Measurements from ENCODE around the gene SMARCE1.

Gene SMARCE1

DNA sequence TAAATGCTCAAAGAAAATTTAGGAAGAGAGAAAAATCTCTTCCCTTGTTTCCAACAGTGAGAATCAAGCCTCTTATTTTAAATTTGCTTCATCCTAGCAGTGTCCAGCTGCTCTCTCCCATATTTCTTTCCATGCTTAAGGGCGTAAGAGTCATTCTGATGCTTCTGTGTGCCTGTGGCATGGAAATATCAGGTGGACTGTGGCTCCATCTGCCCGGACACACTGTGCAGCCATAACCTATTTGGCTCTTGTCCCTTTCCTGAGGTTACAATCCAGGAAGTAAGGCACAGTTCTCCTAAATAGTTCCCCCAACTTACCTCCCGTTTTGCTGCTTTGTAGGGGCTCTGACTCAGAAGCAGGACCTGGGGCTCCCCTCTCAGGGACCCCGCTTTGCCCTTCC lies 23.7 kb upstream of the SMARCE1 start:
- H3K36me3 ChIP-seq (ENCODE audit: control insufficient read depth in 2 of 2, insufficient read depth in 1 of 2, low read length in 2 of 2) = no peaks in the 10 kb centered on the region
- H3K9me3 ChIP-seq (ENCODE audit: control insufficient read depth, insufficient read depth, low read depth, low read length) = no peaks in the 10 kb centered on the region
- no peak overlapping the region for H3K27ac ChIP-seq (ENCODE audit: extremely low read depth, low read depth, low read length)
- ChIA-PET CTCF (no interaction called here), POLR2A (no interaction called here)
- no peak overlapping the region for H3K4me3 ChIP-seq (ENCODE audit: low read depth, low read length)
- TF ChIP-seq, protein P1, sequence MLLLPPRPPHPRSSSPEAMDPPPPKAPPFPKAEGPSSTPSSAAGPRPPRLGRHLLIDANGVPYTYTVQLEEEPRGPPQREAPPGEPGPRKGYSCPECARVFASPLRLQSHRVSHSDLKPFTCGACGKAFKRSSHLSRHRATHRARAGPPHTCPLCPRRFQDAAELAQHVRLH (tag by site-specific recombination; IDR thresholded peaks at IDR 0.05) = no peak
- TF ChIP-seq, protein P2, sequence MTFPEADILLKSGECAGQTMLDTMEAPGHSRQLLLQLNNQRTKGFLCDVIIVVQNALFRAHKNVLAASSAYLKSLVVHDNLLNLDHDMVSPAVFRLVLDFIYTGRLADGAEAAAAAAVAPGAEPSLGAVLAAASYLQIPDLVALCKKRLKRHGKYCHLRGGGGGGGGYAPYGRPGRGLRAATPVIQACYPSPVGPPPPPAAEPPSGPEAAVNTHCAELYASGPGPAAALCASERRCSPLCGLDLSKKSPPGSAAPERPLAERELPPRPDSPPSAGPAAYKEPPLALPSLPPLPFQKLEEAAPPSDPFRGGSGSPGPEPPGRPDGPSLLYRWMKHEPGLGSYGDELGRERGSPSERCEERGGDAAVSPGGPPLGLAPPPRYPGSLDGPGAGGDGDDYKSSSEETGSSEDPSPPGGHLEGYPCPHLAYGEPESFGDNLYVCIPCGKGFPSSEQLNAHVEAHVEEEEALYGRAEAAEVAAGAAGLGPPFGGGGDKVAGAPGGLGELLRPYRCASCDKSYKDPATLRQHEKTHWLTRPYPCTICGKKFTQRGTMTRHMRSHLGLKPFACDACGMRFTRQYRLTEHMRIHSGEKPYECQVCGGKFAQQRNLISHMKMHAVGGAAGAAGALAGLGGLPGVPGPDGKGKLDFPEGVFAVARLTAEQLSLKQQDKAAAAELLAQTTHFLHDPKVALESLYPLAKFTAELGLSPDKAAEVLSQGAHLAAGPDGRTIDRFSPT (tag by site-specific recombination; IDR thresholded peaks at IDR 0.05) = no peak
- TF ChIP-seq ZNF473 (tag by site-specific recombination; IDR thresholded peaks at IDR 0.05) = no peak
- no peak for TF ChIP-seq ZNF112 (tag by site-specific recombination; IDR thresholded peaks at IDR 0.05)
- no peak for TF ChIP-seq ZNF624 (tag by site-specific recombination; IDR thresholded peaks at IDR 0.05)
- TF ChIP-seq ZNF24 (tag by site-specific recombination; IDR thresholded peaks at IDR 0.05) = no peak
- no peak for TF ChIP-seq ZFP3 (tag by site-specific recombination; IDR thresholded peaks at IDR 0.05; ENCODE audit: low read depth)
- TF ChIP-seq BCL11A (tag by site-specific recombination; IDR thresholded peaks at IDR 0.05; ENCODE audit: low read depth) = no peak
- TF ChIP-seq ZNF366 (tag by site-specific recombination; conservative IDR thresholded peaks at IDR 0.05) = no peak
- TF ChIP-seq ZSCAN16 (tag by site-specific recombination; IDR thresholded peaks at IDR 0.05) = no peak
- TF ChIP-seq ZNF248 (tag by site-specific recombination; IDR thresholded peaks at IDR 0.05) = no peak
- TF ChIP-seq, protein P3, sequence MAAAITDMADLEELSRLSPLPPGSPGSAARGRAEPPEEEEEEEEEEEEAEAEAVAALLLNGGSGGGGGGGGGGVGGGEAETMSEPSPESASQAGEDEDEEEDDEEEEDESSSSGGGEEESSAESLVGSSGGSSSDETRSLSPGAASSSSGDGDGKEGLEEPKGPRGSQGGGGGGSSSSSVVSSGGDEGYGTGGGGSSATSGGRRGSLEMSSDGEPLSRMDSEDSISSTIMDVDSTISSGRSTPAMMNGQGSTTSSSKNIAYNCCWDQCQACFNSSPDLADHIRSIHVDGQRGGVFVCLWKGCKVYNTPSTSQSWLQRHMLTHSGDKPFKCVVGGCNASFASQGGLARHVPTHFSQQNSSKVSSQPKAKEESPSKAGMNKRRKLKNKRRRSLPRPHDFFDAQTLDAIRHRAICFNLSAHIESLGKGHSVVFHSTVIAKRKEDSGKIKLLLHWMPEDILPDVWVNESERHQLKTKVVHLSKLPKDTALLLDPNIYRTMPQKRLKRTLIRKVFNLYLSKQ (tag by site-specific recombination; IDR thresholded peaks at IDR 0.05; ENCODE audit: borderline replicate concordance) = no peak
- no peak for TF ChIP-seq ZNF629 (tag by site-specific recombination; IDR thresholded peaks at IDR 0.05)
- TF ChIP-seq ZNF2 (tag by site-specific recombination; IDR thresholded peaks at IDR 0.05) = no peak
- no peak for TF ChIP-seq ZNF514 (tag by site-specific recombination; IDR thresholded peaks at IDR 0.05)
- TF ChIP-seq, protein P4, sequence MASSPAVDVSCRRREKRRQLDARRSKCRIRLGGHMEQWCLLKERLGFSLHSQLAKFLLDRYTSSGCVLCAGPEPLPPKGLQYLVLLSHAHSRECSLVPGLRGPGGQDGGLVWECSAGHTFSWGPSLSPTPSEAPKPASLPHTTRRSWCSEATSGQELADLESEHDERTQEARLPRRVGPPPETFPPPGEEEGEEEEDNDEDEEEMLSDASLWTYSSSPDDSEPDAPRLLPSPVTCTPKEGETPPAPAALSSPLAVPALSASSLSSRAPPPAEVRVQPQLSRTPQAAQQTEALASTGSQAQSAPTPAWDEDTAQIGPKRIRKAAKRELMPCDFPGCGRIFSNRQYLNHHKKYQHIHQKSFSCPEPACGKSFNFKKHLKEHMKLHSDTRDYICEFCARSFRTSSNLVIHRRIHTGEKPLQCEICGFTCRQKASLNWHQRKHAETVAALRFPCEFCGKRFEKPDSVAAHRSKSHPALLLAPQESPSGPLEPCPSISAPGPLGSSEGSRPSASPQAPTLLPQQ (tag by site-specific recombination; IDR thresholded peaks at IDR 0.05) = no peak
- H3K4me1 ChIP-seq (ENCODE audit: control insufficient read depth, insufficient read depth, low read length) = no peaks in the 10 kb centered on the region

DNA sequence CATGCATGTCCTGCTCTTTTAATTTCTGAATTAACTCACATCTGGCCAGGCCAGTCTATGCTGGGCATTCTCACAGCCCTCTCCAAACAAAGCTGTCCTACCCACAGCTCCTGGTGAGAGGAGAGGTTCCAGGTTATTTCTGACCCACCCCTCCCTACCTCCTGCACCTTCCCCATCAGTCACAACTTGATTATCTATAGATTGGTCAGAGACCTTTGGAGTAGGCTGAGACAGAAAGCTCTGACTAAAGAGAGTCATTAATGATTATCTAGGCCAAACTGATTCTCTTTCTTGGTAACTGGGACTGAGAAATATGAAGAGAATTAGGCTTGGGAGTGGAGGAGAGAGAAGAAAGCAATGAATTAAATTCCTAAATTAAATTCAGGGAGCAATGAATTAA lies 18.7 kb upstream of the SMARCE1 start:
- no peaks in the 10 kb centered on the region for H3K4me1 ChIP-seq (ENCODE audit: control insufficient read depth, insufficient read depth, low read length)
- no peaks in the 10 kb centered on the region for H3K36me3 ChIP-seq (ENCODE audit: control insufficient read depth in 2 of 2, insufficient read depth in 1 of 2, low read length in 2 of 2)
- H3K4me3 ChIP-seq (ENCODE audit: low read depth, low read length) = no peak overlapping the region
- CTCF ChIA-PET = interaction anchor here (0.6 to 1.5 kb wide), 3 partner anchors 47 to 346 kb away, joined by 3 to 5 read pairs (median 3); no protein-coding TSS in a partner anchor
- TF ChIP-seq BCL11A (tag by site-specific recombination; IDR thresholded peaks at IDR 0.05; ENCODE audit: low read depth) (no peak), TCF7L2 (IDR thresholded peaks at IDR 0.05; ENCODE audit: borderline replicate concordance, low read depth, low read length) (no peak), ZNF529 (tag by site-specific recombination; IDR thresholded peaks at IDR 0.05; ENCODE audit: insufficient replicate concordance) (no peak), ZNF558 (tag by site-specific recombination; IDR thresholded peaks at IDR 0.05) (no peak), ZNF473 (tag by site-specific recombination; IDR thresholded peaks at IDR 0.05) (no peak), MEIS1 (CRISPR knock-in tag; IDR thresholded peaks at IDR 0.05; ENCODE audit: borderline replicate concordance) (no peak), ZBTB21 (tag by site-specific recombination; IDR thresholded peaks at IDR 0.05) (no peak)
- TF ChIP-seq, protein P5, sequence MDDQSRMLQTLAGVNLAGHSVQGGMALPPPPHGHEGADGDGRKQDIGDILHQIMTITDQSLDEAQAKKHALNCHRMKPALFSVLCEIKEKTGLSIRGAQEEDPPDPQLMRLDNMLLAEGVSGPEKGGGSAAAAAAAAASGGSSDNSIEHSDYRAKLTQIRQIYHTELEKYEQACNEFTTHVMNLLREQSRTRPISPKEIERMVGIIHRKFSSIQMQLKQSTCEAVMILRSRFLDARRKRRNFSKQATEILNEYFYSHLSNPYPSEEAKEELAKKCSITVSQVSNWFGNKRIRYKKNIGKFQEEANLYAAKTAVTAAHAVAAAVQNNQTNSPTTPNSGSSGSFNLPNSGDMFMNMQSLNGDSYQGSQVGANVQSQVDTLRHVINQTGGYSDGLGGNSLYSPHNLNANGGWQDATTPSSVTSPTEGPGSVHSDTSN (CRISPR knock-in tag; IDR thresholded peaks at IDR 0.05) = no peak
- TF ChIP-seq, protein P6, sequence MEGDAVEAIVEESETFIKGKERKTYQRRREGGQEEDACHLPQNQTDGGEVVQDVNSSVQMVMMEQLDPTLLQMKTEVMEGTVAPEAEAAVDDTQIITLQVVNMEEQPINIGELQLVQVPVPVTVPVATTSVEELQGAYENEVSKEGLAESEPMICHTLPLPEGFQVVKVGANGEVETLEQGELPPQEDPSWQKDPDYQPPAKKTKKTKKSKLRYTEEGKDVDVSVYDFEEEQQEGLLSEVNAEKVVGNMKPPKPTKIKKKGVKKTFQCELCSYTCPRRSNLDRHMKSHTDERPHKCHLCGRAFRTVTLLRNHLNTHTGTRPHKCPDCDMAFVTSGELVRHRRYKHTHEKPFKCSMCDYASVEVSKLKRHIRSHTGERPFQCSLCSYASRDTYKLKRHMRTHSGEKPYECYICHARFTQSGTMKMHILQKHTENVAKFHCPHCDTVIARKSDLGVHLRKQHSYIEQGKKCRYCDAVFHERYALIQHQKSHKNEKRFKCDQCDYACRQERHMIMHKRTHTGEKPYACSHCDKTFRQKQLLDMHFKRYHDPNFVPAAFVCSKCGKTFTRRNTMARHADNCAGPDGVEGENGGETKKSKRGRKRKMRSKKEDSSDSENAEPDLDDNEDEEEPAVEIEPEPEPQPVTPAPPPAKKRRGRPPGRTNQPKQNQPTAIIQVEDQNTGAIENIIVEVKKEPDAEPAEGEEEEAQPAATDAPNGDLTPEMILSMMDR (tag by site-specific recombination; IDR thresholded peaks at IDR 0.05) = no peak
- TF ChIP-seq, protein P7, sequence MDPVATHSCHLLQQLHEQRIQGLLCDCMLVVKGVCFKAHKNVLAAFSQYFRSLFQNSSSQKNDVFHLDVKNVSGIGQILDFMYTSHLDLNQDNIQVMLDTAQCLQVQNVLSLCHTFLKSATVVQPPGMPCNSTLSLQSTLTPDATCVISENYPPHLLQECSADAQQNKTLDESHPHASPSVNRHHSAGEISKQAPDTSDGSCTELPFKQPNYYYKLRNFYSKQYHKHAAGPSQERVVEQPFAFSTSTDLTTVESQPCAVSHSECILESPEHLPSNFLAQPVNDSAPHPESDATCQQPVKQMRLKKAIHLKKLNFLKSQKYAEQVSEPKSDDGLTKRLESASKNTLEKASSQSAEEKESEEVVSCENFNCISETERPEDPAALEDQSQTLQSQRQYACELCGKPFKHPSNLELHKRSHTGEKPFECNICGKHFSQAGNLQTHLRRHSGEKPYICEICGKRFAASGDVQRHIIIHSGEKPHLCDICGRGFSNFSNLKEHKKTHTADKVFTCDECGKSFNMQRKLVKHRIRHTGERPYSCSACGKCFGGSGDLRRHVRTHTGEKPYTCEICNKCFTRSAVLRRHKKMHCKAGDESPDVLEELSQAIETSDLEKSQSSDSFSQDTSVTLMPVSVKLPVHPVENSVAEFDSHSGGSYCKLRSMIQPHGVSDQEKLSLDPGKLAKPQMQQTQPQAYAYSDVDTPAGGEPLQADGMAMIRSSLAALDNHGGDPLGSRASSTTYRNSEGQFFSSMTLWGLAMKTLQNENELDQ (tag by site-specific recombination; IDR thresholded peaks at IDR 0.05; ENCODE audit: low read depth) = no peak
- POLR2A ChIA-PET = no interaction called here
- no peak overlapping the region for H3K27ac ChIP-seq (ENCODE audit: extremely low read depth, low read depth, low read length)
- no peaks in the 10 kb centered on the region for H3K9me3 ChIP-seq (ENCODE audit: control insufficient read depth, insufficient read depth, low read depth, low read length)
